WTC11 (cell line): ENCODE data around the gene LAIR2. TPM values are rescaled to one million over a fixed set of nuclear protein-coding genes. Genes with fewer than 3 reads are reported as not detected.

Source experiments
- ATAC-seq: fragments of 200-7000 bp; cut with Tn5 transposase; 2 replicates; pipeline ENCODE4 v1.10.0; 2021; ENCODE audit warnings: mild to moderate bottlenecking, moderate library complexity
- CTCF ChIA-PET: fragments of 300-600 bp; sonication (Branson Sonifier 250); formaldehyde crosslinking; loops from one replicate; lab custom pipeline; 2021; ENCODE audit warnings: antibody characterized with exemption; lab: Charles Lee
- POLR2A ChIA-PET: fragments of 350-600 bp; sonication (Branson Sonifier 250); formaldehyde crosslinking; loops from one replicate; lab custom pipeline; 2021; ENCODE audit warnings: antibody characterized with exemption; lab: Charles Lee
- DNase-seq: peaks from one replicate; pipeline ENCODE4 v3.0.0; 2021; ENCODE audit warnings: low spot score
- H3K27ac Mint-ChIP-seq: 2 replicates; pipeline ENCODE4 v1.8.0; 2021; ENCODE audit warnings: mixed read lengths
- H3K27me3 Mint-ChIP-seq: 2 replicates; pipeline ENCODE4 v1.8.0; 2021; ENCODE audit warnings: low read depth, mild to moderate bottlenecking, moderate library complexity, mixed read lengths
- H3K36me3 Mint-ChIP-seq: 2 replicates; pipeline ENCODE4 v1.8.0; 2021; ENCODE audit warnings: mixed read lengths
- H3K4me1 Mint-ChIP-seq: 2 replicates; pipeline ENCODE4 v1.8.0; 2022; ENCODE audit warnings: mixed read lengths
- H3K4me3 Mint-ChIP-seq: 2 replicates; pipeline ENCODE4 v1.8.0; 2021; ENCODE audit warnings: mild to moderate bottlenecking, moderate library complexity, mixed read lengths
- H3K9me3 Mint-ChIP-seq: 2 replicates; pipeline ENCODE4 v1.8.0; 2021; ENCODE audit warnings: mixed read lengths
- AR ChIP-seq: fragments of 250-450 bp; sonication (Bioruptor Pico); IDR thresholded peaks from 2 replicates; pipeline ENCODE4 v1.9.0; 2021; ENCODE audit warnings: mild to moderate bottlenecking
- JAZF1 ChIP-seq: fragments of 250-450 bp; sonication (Bioruptor Pico); IDR thresholded peaks from 2 replicates; pipeline ENCODE4 v1.9.0; 2021; ENCODE audit warnings: moderate library complexity, mild to moderate bottlenecking, inconsistent platforms
- NFE2L1 ChIP-seq: sonication (generic); formaldehyde crosslinking; IDR thresholded peaks from 2 replicates; pipeline ENCODE4 v1.8.1; 2023; ENCODE audit warnings: missing genetic modification reagents
- NR3C1 ChIP-seq: sonication (generic); formaldehyde crosslinking; conservative IDR thresholded peaks from 2 replicates; pipeline ENCODE4 v1.8.1; 2023; ENCODE audit warnings: low read depth, mild to moderate bottlenecking, missing genetic modification reagents
- RELA ChIP-seq: sonication (generic); formaldehyde crosslinking; IDR thresholded peaks from 2 replicates; pipeline ENCODE4 v1.8.1; 2022; ENCODE audit warnings: missing genetic modification reagents, mild to moderate bottlenecking, borderline replicate concordance
- SP1 ChIP-seq: sonication (generic); formaldehyde crosslinking; conservative IDR thresholded peaks from 2 replicates; pipeline ENCODE4 v1.8.1; 2022; ENCODE audit warnings: missing genetic modification reagents
- TCF7 ChIP-seq: sonication (generic); formaldehyde crosslinking; IDR thresholded peaks from 2 replicates; pipeline ENCODE4 v1.8.0; 2022; ENCODE audit warnings: mild to moderate bottlenecking, low read depth, missing genetic modification reagents, moderate library complexity
- TEAD4 ChIP-seq: sonication (generic); formaldehyde crosslinking; IDR thresholded peaks from 2 replicates; pipeline ENCODE4 v1.8.0; 2022; ENCODE audit warnings: mild to moderate bottlenecking, missing genetic modification reagents
- ZBTB21 ChIP-seq: sonication (generic); formaldehyde crosslinking; IDR thresholded peaks from 2 replicates; pipeline ENCODE4 v1.8.1; 2023; ENCODE audit warnings: mild to moderate bottlenecking, missing genetic modification reagents, borderline replicate concordance
- ZNF232 ChIP-seq: sonication (generic); formaldehyde crosslinking; IDR thresholded peaks from 2 replicates; pipeline ENCODE4 v1.8.0; 2022; ENCODE audit warnings: mild to moderate bottlenecking, missing genetic modification reagents
- total RNA-seq: library from RNA; stranded (reverse); gene quantifications from 3 replicates; pipeline ENCODE4 v1.2.3, GENCODE V29; 2021
- TF ChIP-seq, protein P1 (sequence below): sonication (generic); formaldehyde crosslinking; IDR thresholded peaks from 2 replicates; pipeline ENCODE4 v1.8.0; 2023; ENCODE audit warnings: missing genetic modification reagents
- TF ChIP-seq, protein P2 (sequence below): fragments of 250-450 bp; sonication (Bioruptor Pico); IDR thresholded peaks from 2 replicates; pipeline ENCODE4 v1.9.0; 2021; ENCODE audit warnings: mild to moderate bottlenecking, borderline replicate concordance
- TF ChIP-seq, protein P3 (sequence below): sonication (generic); formaldehyde crosslinking; IDR thresholded peaks from 2 replicates; pipeline ENCODE4 v1.8.1; 2022; ENCODE audit warnings: low read depth, mild to moderate bottlenecking, moderate library complexity, missing genetic modification reagents, borderline replicate concordance
- TF ChIP-seq, protein P4 (sequence below): sonication (generic); formaldehyde crosslinking; conservative IDR thresholded peaks from 2 replicates; pipeline ENCODE4 v1.8.1; 2022; ENCODE audit warnings: mild to moderate bottlenecking, missing genetic modification reagents
- TF ChIP-seq, protein P5 (sequence below): sonication (generic); formaldehyde crosslinking; IDR thresholded peaks from 2 replicates; pipeline ENCODE4 v1.8.0; 2023; ENCODE audit warnings: missing genetic modification reagents, mild to moderate bottlenecking, borderline replicate concordance
- TF ChIP-seq, protein P6 (sequence below): sonication (generic); formaldehyde crosslinking; IDR thresholded peaks from 2 replicates; pipeline ENCODE4 v1.8.1; 2023; ENCODE audit warnings: mild to moderate bottlenecking, missing genetic modification reagents

Gene LAIR2
- total RNA-seq, 1 experiment from 2014 or later = not detected

DNA sequence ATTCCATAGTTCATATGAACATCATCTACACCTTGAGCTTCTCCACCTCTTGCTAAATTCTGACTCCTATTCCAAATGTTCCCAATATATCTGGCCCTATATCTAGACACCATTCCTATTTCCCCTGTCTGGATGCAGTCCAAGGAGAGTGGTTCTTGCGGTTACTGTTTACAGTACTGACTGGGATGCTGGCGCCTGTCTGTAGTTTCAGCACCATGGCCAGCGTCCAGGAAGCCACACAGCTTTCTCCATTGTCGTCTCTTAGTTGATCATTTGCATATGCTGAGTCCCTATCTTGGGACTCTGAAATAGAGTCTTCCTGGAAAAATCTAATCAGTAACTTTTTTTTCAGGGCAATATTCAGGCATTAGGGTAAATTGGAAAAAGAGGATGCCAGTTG is 14.9 kb downstream of the LAIR2 start:
- Mint-ChIP-seq H3K27me3 (peaks cover 35% of the 10 kb centered on the region), H3K4me1 (no peaks in the 10 kb centered on the region), H3K27ac (no peak overlapping the region), H3K36me3 (peaks cover 44% of the 10 kb centered on the region), H3K4me3 (no peak overlapping the region), H3K9me3 (peaks cover 70% of the 10 kb centered on the region)
- TF ChIP-seq, protein P1, sequence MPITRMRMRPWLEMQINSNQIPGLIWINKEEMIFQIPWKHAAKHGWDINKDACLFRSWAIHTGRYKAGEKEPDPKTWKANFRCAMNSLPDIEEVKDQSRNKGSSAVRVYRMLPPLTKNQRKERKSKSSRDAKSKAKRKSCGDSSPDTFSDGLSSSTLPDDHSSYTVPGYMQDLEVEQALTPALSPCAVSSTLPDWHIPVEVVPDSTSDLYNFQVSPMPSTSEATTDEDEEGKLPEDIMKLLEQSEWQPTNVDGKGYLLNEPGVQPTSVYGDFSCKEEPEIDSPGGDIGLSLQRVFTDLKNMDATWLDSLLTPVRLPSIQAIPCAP (CRISPR knock-in tag) = no peak
- TF ChIP-seq ZBTB21 (no peak), RELA (CRISPR knock-in tag) (no peak), JAZF1 (CRISPR knock-in tag) (no peak), NFE2L1 (CRISPR knock-in tag) (no peak), AR (no peak), NR3C1 (no peak), ZNF232 (CRISPR knock-in tag) (no peak), TCF7 (no peak), SP1 (CRISPR knock-in tag) (no peak), TEAD4 (CRISPR knock-in tag) (no peak)
- TF ChIP-seq, protein P2, sequence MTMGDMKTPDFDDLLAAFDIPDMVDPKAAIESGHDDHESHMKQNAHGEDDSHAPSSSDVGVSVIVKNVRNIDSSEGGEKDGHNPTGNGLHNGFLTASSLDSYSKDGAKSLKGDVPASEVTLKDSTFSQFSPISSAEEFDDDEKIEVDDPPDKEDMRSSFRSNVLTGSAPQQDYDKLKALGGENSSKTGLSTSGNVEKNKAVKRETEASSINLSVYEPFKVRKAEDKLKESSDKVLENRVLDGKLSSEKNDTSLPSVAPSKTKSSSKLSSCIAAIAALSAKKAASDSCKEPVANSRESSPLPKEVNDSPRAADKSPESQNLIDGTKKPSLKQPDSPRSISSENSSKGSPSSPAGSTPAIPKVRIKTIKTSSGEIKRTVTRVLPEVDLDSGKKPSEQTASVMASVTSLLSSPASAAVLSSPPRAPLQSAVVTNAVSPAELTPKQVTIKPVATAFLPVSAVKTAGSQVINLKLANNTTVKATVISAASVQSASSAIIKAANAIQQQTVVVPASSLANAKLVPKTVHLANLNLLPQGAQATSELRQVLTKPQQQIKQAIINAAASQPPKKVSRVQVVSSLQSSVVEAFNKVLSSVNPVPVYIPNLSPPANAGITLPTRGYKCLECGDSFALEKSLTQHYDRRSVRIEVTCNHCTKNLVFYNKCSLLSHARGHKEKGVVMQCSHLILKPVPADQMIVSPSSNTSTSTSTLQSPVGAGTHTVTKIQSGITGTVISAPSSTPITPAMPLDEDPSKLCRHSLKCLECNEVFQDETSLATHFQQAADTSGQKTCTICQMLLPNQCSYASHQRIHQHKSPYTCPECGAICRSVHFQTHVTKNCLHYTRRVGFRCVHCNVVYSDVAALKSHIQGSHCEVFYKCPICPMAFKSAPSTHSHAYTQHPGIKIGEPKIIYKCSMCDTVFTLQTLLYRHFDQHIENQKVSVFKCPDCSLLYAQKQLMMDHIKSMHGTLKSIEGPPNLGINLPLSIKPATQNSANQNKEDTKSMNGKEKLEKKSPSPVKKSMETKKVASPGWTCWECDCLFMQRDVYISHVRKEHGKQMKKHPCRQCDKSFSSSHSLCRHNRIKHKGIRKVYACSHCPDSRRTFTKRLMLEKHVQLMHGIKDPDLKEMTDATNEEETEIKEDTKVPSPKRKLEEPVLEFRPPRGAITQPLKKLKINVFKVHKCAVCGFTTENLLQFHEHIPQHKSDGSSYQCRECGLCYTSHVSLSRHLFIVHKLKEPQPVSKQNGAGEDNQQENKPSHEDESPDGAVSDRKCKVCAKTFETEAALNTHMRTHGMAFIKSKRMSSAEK (CRISPR knock-in tag) = no peak
- TF ChIP-seq, protein P3, sequence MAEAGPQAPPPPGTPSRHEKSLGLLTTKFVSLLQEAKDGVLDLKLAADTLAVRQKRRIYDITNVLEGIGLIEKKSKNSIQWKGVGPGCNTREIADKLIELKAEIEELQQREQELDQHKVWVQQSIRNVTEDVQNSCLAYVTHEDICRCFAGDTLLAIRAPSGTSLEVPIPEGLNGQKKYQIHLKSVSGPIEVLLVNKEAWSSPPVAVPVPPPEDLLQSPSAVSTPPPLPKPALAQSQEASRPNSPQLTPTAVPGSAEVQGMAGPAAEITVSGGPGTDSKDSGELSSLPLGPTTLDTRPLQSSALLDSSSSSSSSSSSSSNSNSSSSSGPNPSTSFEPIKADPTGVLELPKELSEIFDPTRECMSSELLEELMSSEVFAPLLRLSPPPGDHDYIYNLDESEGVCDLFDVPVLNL (CRISPR knock-in tag) = no peak
- TF ChIP-seq, protein P4, sequence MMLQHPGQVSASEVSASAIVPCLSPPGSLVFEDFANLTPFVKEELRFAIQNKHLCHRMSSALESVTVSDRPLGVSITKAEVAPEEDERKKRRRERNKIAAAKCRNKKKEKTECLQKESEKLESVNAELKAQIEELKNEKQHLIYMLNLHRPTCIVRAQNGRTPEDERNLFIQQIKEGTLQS = no peak
- TF ChIP-seq, protein P5, sequence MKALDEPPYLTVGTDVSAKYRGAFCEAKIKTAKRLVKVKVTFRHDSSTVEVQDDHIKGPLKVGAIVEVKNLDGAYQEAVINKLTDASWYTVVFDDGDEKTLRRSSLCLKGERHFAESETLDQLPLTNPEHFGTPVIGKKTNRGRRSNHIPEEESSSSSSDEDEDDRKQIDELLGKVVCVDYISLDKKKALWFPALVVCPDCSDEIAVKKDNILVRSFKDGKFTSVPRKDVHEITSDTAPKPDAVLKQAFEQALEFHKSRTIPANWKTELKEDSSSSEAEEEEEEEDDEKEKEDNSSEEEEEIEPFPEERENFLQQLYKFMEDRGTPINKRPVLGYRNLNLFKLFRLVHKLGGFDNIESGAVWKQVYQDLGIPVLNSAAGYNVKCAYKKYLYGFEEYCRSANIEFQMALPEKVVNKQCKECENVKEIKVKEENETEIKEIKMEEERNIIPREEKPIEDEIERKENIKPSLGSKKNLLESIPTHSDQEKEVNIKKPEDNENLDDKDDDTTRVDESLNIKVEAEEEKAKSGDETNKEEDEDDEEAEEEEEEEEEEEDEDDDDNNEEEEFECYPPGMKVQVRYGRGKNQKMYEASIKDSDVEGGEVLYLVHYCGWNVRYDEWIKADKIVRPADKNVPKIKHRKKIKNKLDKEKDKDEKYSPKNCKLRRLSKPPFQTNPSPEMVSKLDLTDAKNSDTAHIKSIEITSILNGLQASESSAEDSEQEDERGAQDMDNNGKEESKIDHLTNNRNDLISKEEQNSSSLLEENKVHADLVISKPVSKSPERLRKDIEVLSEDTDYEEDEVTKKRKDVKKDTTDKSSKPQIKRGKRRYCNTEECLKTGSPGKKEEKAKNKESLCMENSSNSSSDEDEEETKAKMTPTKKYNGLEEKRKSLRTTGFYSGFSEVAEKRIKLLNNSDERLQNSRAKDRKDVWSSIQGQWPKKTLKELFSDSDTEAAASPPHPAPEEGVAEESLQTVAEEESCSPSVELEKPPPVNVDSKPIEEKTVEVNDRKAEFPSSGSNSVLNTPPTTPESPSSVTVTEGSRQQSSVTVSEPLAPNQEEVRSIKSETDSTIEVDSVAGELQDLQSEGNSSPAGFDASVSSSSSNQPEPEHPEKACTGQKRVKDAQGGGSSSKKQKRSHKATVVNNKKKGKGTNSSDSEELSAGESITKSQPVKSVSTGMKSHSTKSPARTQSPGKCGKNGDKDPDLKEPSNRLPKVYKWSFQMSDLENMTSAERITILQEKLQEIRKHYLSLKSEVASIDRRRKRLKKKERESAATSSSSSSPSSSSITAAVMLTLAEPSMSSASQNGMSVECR (CRISPR knock-in tag) = no peak
- TF ChIP-seq, protein P6, sequence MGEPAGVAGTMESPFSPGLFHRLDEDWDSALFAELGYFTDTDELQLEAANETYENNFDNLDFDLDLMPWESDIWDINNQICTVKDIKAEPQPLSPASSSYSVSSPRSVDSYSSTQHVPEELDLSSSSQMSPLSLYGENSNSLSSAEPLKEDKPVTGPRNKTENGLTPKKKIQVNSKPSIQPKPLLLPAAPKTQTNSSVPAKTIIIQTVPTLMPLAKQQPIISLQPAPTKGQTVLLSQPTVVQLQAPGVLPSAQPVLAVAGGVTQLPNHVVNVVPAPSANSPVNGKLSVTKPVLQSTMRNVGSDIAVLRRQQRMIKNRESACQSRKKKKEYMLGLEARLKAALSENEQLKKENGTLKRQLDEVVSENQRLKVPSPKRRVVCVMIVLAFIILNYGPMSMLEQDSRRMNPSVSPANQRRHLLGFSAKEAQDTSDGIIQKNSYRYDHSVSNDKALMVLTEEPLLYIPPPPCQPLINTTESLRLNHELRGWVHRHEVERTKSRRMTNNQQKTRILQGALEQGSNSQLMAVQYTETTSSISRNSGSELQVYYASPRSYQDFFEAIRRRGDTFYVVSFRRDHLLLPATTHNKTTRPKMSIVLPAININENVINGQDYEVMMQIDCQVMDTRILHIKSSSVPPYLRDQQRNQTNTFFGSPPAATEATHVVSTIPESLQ = no peak
- ATAC-seq (peak; percentile 53), DNase-seq (peak; percentile 63)
- POLR2A ChIA-PET = no interaction called here
- CTCF ChIA-PET = no interaction called here
